ENCODE data around the gene CTTNBP2NL.
"Not testable (repeated sequence)": the region's sequence is repeated elsewhere in the genome, so short reads cannot be mapped to it uniquely, and the experiment has no call there.

Gene CTTNBP2NL

GRCh38 chr1:112440574-112440973 is 44.6 kb downstream of the CTTNBP2NL start:
- H3K27ac ChIP-seq: no peak overlapping the region
- H3K4me3 ChIP-seq: no peak overlapping the region
- DNase-seq (ENCODE audit: low spot score): no peak
- no peak for TF ChIP-seq CTCF (IDR thresholded peaks at IDR 0.05)

- Histone ChIP-seq H3K4me3 (no peak overlapping the region), H3K27ac (peak overlapping the region in 1 of 2 donors; percentile 25)
- TF ChIP-seq CTCF (IDR thresholded peaks at IDR 0.05): no peak
- no peak for DNase-seq (ENCODE audit: low spot score)
Measured at GRCh38 chr1:112444269-112444668, 48.3 kb downstream of the CTTNBP2NL start.

GRCh38 chr1:112445596-112445995 is 49.6 kb downstream of the CTTNBP2NL start:
- no peak for DNase-seq (ENCODE audit: low spot score)
- no peak overlapping the region for H3K4me3 ChIP-seq
- H3K27ac ChIP-seq: no peak overlapping the region
- no peak for TF ChIP-seq CTCF (IDR thresholded peaks at IDR 0.05)

GRCh38 chr1:112446411-112446810 is 50.4 kb downstream of the CTTNBP2NL start:
- H3K4me3 ChIP-seq: no peak overlapping the region
- H3K27ac ChIP-seq: no peak overlapping the region
- no peak for TF ChIP-seq CTCF (IDR thresholded peaks at IDR 0.05)
- DNase-seq (ENCODE audit: low spot score): no peak

- H3K4me3 ChIP-seq: no peak overlapping the region
- no peak overlapping the region for H3K27ac ChIP-seq
Measured at GRCh38 chr1:112448904-112449629, 53.1 kb downstream of the CTTNBP2NL start.

GRCh38 chr1:112449630-112449983 is 53.6 kb downstream of the CTTNBP2NL start:
- TF ChIP-seq CTCF (IDR thresholded peaks at IDR 0.05): no peak
- no peak overlapping the region for H3K27ac ChIP-seq
- H3K4me3 ChIP-seq: no peak overlapping the region
- no peak for DNase-seq (ENCODE audit: low spot score)

More at GRCh38 chr1:112448904-112449629, 53.1 kb downstream of the CTTNBP2NL start:
- no peak for TF ChIP-seq CTCF (IDR thresholded peaks at IDR 0.05)
- DNase-seq (ENCODE audit: low spot score): no peak

- Histone ChIP-seq H3K4me3 (no peak overlapping the region), H3K27ac (no peak overlapping the region)
- no peak for DNase-seq (ENCODE audit: low spot score)
- TF ChIP-seq CTCF (IDR thresholded peaks at IDR 0.05): no peak
Measured at GRCh38 chr1:112450773-112451172, 54.8 kb downstream of the CTTNBP2NL start.

GRCh38 chr1:112451301-112451700 is 55.3 kb downstream of the CTTNBP2NL start:
- H3K27ac ChIP-seq; DNase-seq (ENCODE audit: low spot score); H3K4me3 ChIP-seq: not testable (repeated sequence)
